GM19099 (cell line): Measurements from ENCODE around the gene RB1.

ENCODE experiments used
- POLR2A ChIP-seq: IDR thresholded peaks from 3 replicates; pipeline ENCODE4 v1.6.1; 2011; ENCODE audit warnings: low read depth; ENCODE audit not compliant: insufficient read length; ENCODE audit errors: extremely low read depth

The RB1 gene

DNA sequence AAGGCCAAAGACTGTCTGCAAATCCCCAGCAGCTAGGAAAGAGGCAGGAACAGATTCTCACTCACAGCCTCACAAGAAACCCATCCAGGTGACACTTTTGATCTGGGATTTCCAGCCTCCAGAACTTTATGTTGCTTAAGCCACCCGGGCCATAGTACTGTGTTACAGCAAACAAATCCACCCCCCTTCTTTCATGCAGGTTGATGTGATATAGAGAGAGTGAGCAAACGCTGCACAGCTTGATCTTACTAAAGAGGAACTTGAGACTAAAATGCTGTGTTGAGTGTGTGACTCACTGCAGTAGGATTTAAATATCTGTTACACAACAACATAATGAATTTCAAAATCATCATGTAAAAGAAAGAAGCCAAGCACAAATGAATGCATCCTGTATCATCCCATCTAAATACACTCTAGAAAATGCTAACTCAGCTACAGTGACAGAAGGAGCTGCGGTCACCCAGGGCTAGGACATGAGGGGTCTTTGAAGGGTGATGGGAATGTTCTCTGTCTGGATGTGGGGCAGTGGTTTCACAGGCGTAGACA, 197.2 kb downstream of the RB1 start:
- no peak for TF ChIP-seq POLR2A

DNA sequence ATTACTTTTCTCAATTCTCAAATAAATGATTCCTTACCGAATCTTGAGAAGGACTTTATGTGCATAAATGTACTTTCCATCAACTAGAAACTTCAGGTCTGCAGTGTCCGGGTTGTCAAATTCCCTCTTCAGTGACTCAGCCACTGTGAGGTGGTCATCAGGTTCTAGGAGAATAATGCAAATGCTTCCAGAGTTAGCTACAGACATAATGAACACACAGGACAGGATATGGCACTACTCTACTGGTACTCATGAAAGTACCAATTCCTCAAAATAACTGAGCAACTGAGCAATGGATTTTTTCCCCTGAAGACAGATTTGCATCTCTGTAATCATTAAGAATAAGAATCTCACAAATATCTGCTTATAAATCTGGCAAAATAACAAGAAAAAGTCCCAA, 198.2 kb downstream of the RB1 start:
- TF ChIP-seq POLR2A, result no peak

DNA sequence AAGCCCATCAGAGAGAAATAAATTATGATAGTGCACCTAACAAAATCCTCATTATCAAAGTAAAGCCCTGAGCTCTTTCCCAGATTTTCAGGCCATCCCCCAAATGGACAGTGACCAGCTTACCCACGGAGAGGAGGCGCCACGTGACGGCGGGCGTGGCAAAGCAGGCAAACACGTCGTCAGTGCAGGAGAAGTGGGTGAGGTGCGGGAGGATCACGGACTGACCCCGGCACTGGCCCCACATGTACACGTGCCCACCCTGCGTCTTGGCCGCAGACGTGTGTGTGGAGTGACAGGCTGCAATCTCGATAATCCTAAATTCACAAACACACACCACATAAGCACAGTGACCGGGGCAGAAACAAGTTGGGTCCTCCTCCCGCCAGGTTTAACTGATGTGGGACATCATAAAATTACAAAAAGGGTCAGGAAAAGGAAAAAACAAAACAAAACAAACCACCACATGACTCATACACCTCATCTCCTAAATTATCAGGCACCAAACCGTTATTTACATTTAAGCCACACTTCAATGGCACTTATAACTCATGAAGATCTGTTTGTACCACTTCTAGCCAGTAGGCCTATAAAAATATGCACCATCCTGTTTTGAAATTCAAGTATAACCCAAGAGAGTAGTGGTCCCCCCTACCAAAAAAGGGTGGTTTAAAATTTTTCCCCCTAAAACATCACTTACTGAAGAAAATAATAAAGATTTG, 199.2 kb downstream of the RB1 start:
- TF ChIP-seq POLR2A, result no peak

DNA sequence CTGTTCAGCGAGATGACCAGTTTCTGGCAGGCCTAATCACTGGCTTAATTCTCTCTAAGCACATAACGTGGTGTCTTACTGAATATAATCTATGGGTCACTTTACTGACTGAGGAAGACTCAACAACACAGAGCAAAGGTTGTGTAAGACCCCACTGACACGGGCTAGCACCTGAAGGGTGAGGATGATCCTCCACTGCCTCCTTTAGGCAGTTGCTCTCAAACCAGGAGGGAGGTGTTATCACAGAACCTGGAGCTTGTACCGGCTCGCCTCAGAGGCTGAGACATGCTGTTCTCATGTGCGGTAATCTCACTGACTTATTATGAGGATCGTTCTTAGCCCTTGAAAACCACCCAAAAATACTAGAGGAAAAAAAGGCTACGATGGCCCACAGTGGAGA, 201.1 kb downstream of the RB1 start:
- TF ChIP-seq POLR2A, result no peak

DNA sequence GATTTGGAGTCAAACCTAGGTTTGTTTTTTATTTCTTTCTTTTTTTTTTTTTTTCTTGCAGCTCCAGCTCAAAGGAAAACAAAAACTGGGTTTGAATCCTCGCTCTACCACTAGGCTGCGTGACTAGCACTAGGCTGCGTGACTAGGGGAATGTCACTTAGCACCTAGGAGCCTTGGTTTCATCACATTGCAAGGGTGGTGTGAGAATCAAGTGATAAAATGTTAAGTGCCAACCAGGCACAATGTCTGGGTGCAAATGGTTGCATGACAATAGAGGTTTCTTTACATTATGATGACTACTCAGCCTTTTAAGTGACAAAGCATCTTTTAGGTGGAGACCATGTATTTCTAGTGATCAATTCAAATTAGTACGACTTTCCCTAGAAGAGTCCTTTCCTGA, 201.5 kb downstream of the RB1 start:
- TF ChIP-seq POLR2A, result peak; percentile 28

DNA sequence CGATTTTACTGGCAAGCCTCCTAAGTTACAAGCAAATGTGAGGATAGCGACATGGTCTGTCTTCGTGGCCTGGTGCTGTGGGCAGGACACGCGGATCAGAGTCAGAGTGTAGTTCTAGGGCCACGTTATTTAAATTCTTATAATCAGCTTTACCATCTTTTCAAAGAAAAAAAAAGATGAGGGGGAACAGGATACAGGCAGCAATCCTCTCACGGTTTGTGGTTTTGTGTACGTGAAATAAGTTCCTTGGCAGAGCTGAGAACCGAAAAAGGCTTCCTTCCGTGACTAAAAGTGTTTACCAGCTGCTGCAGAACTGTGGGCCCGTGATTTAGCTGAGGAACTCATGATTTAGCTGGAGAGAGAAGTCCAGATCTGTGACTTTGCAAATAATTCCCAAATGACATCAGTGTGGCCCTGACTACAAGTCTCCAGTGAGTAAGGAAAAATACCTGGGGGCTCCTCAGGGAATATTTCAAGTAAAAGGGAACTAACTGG, 202.1 kb downstream of the RB1 start:
- TF ChIP-seq POLR2A, result no peak

DNA sequence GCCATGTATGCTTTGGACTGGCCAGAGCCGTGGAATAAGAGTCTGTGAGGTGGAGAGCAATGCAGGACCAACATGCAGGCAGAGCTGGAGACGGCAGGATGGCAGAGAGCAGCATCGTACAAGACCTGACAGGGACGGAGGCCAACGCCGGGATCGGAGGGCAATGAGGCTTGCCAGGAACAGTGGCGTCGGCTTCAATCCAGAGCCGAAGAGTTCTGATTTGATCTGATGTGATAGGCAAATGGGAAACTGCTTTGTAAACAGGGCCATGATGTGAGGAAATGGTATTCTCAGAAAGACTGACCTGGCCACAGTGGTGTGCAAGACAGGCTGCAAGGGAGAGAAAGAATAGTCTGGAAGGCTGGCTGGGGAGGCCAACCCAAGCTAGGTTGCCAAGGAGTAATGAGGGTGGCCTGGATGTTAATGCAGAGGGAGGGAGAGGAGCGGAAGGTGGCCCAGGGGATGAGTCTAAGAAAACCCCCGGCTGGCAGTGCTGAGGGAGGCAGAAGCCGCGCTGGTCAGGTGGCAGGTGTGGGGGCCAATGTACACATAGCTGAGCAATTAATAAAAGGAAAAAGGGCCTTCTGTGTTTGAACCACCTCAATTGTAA, 202.6 kb downstream of the RB1 start:
- no peak for TF ChIP-seq POLR2A

DNA sequence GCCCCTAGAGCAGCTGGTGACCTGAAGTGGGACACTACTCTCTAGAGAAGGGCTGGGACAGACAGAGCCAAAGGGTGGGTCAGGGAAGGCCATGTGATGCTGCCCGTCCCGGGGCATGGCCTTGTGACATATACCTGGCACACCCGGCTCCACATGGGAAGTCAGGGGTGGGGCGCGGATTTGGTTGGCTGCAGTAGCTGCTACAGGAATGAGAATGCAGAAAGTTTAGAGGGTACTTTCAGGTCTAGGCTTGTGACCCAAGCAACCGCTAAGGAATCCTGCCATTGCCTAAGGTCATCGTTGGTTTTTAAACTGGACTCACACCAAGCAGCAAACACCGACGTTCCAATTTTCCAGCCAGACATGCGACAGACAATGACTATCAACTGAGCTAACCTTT, 203.5 kb downstream of the RB1 start:
- TF ChIP-seq POLR2A, result no peak

DNA sequence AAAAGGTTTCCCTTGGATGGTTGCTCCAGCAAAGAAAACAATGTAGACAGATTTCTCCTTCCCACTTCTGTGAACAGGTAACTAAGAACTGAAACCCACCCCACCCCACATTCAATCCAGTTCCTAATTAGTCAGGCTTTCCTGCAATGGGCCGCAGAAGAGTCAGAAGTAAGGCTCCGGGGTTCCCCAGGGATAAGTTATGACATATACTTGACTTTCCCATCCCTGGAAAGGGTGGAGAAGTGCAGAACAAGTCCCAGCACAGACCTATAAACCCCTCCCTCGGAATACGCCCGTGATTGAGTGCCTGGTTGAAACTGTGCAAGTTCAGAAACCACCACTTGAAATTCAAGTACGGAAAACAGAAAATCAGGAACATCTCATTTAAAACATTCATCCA, 204.5 kb downstream of the RB1 start:
- no peak for TF ChIP-seq POLR2A

DNA sequence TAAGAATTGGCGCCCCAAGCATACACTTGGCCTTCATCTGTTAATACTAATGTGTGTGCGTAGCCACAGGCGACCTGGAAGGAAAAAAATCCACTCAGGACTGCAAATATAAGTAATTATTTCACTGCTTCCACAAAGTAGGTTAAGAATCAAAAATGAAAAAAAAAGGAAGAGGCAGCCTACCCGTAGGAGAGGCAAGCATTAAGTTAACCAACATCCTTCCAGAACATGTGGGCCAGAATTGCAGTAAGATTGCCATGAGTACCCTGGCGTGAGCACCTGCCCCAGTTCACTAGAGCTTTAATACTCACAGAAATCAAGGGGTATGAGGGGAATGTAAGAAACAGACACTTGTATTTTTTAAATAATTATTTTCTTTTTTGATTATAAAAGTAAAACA, 207.1 kb downstream of the RB1 start:
- TF ChIP-seq POLR2A, result no peak

DNA sequence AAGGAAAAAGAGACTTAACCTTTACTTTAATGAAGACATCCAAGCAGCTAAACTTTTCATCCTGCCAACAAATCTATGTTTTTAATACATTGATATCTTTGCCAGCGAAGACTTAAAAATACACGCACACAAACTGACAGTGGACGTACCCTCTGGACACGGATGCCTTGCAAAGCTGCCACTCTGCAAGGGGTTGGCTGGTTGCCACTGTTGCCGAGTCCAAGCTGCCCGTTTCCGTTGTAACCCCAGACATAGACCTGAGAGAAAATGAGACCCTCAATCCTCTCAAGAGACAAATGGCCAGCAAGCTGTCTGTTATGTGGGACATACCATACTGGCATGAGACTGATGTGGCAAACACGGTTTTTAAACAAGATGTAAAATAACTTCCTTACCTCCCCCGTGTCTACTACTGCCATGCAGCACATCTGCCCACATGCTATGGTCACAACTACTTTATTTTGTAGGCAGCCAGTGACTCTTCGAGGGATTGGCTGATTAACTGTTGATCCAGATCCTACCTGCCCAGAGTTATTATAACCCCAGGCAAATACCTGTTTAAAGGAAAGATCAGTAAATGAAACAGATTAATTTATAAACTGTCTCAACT, 208.2 kb downstream of the RB1 start:
- no peak for TF ChIP-seq POLR2A

DNA sequence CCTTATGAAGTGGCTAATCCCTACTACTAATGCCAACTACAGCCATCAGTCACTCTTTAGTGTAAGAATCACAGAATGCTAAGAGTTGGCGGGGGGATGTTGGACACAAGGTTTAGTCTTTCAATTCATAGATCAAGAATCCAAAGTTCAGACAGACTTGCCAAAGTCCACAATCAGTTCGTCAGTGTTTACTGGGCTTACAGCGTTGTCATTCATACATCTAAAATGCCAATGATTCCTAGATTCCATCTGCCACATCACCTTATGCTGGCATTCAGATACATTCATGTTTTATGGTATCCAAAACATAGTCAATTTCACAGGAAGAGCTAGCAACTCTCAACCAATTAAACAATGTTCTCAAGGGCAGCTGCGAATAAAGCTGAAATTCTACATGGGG, 211.2 kb downstream of the RB1 start:
- no peak for TF ChIP-seq POLR2A

DNA sequence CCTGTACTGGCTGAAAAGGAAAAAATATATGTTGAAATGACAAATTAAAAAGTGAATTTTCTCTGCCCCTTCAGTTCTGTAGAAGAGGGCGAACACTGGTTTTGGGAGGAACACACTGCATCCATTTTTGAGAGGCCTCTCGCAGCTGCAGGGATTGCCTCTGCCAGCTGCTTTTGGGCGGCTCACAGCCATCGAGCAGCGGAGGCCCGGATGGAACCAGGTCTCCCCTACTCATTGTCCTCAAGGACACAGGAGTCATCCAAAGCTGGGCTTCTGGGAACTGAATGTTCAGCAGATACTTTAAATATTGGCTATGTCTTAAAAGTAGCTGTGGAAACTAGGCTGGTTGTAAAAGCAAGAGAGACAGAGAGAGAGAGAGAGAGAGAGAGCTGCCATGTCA, 212.2 kb downstream of the RB1 start:
- no peak for TF ChIP-seq POLR2A

DNA sequence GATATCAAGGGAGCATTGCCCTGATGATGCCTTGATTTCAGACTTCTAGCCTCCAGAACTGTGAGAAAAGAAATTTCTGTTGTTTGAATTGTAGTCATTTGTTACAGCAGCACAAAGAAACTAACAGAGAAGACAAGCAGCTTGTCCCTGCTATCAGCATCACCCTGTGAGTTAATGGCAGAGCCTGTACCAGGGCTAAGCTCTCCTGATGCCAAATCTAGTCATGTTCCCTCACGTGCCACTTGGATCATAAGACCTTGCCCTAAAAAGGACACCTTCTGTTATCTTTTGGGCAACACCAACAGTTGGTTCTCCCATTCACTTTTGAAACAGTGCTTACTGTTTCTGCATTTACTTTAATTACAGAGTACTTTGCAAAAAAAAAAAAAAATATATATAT, 214.5 kb downstream of the RB1 start:
- TF ChIP-seq POLR2A, result no peak

DNA sequence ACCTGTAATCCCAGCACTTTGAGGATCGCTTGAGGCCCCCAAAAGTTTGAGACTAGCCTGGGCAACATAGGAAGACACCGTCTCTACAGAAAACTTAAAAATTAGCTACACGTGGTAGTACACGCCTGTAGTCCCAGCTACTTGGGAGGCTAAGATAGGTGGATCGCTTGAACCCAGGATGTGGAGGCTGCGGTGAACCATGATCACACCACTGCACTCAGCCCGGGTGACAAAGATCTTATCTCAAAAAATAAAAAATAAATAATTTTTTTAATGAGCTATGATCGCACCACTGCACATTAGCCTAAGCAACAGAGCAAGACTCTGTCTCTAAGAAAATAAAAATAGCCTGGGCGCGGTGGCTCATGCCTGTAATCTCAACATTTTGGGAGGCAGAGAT, 222.7 kb downstream of the RB1 start:
- TF ChIP-seq POLR2A, result no peak

DNA sequence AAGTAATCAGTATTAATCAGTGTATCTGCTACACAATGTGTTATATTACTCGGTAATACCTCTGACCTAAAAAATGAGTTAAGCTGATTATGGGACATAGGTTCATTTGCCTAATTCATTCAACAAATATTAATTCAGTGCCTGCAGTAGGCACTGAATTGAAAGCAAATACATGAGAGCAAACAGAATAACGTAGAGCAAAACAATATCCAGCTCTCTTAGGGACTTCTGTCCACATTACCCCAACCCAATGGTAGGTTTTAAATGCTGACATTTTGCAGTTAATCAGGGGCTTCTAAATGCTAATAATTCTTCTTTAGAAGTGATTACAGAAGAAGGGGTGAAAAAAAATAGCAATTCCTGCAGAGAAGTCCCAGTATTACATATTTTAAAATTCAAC, 224.4 kb downstream of the RB1 start:
- TF ChIP-seq POLR2A, result no peak

DNA sequence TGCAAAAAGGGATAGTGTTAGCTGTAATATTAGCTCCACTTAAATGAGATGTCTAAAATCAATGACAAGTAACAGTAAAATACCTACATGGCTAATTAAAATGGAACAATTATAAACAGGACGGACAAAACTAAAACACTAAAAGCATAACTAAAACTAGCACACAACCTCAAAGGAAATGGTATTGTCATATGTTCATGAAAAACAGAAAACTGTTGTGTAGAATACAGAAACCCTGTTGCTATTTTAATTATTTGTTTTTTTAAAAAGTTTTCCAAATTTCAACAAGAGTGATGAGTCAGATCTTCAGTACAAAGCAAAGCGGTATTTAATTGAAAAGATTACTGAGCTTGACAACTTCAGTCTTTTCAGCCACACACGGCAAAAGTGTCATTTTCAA, 225.2 kb downstream of the RB1 start:
- TF ChIP-seq POLR2A, result no peak

DNA sequence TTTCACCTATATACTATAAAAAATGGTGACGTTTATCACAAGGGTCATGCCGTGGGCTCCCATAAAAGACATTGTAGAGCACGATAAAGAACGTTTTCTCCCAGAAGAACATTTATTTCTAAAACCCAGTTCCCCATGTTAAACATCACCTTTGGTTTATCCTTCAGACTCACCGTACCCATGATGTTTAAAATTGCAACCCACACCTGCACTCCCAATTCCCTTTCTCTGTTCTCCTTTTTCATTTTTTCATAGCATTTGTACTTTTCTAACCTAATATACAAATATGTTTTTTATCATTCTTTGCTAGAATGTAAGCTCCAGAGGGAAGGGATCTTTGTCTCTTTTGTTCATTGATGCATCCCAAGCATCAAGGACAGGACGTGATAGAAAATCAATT, 227.3 kb downstream of the RB1 start:
- TF ChIP-seq POLR2A, result peak; percentile 33
